Bronchial epithelial cell (primary cell): ENCODE data around the gene SAPCD2. TPM values are rescaled to one million over a fixed set of nuclear protein-coding genes. Genes with fewer than 3 reads are reported as not detected.
"Not testable (repeated sequence)": the region's sequence is repeated elsewhere in the genome, so short reads cannot be mapped to it uniquely, and the experiment has no call there.

Experiments used
- DNase-seq: peaks from one replicate; pipeline ENCODE4 v3.0.0-alpha.2; 2010; ENCODE audit warnings: low read depth
- FAIRE-seq: peaks from 2 replicates; lab custom pipeline; 2011; peaks lifted over from hg19 to GRCh38; lab: Jason Lieb, UNC
- H3K27me3 ChIP-seq: 2 replicates; pipeline ENCODE4 v1.5.1; 2011; ENCODE audit warnings: low read length; ENCODE audit not compliant: control insufficient read depth, insufficient read depth
- H3K36me3 ChIP-seq: 2 replicates; pipeline ENCODE4 v1.5.1; 2011; ENCODE audit warnings: low read length; ENCODE audit not compliant: control insufficient read depth, insufficient read depth
- H3K4me3 ChIP-seq: 2 replicates; pipeline ENCODE4 v1.5.1; 2011; ENCODE audit warnings: mild to moderate bottlenecking, low read depth, low read length, control low read depth
- CTCF ChIP-seq: IDR thresholded peaks from 2 replicates; pipeline ENCODE4 v1.5.1; 2011; ENCODE audit warnings: mild to moderate bottlenecking, moderate library complexity, low read length, control low read depth, inconsistent platforms; ENCODE audit not compliant: insufficient read depth, severe bottlenecking
- total RNA-seq: library from RNA; depleted of rRNA; stranded (reverse); fragments of >200 nt; gene quantifications from 2 replicates; pipeline ENCODE4 v1.2.1, GENCODE V29; 2014

SAPCD2 gene
- total RNA-seq, 1 donor from 2014 or later: 0.26 TPM

DNA sequence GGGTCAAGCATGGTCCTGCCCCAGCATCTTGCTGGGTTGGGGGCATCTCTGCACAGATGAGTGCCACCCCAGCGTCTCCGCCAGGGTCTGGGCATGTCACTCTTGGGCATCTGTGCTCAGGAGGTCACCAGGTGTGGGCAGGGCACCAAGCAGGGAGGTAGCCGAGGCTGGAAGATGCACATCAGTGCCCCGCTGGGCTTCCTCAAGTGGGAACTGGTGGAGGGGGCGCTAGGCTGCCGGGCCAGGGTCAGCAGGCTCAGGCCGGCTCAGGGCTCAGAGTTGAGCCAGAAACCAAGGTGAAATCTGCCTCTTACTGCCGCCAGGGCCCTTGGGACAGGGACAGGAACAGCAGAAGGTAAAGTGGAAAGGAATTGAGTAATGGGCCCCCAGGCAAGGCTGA is 34.4 kb downstream of the SAPCD2 start:
- Histone ChIP-seq H3K36me3 (peaks cover 3% of the 10 kb centered on the region), H3K4me3 (no peak overlapping the region), H3K27me3 (no peaks in the 10 kb centered on the region)
- FAIRE-seq: no peak
- DNase-seq: no peak
- TF ChIP-seq CTCF: no peak

GRCh38 chr9:137035507-137035834 is 34.9 kb downstream of the SAPCD2 start:
- FAIRE-seq: no peak
- no peak overlapping the region for H3K4me3 ChIP-seq
- TF ChIP-seq CTCF: no peak

GRCh38 chr9:137034709-137035506 is 35.4 kb downstream of the SAPCD2 start:
- Histone ChIP-seq H3K36me3 (peaks cover 2% of the 10 kb centered on the region), H3K27me3 (no peaks in the 10 kb centered on the region), H3K4me3 (no peak overlapping the region)
- FAIRE-seq (no peak), DNase-seq (peak; percentile 70)
- peak; percentile 98 for TF ChIP-seq CTCF

More at GRCh38 chr9:137035507-137035834, 34.9 kb downstream of the SAPCD2 start:
- DNase-seq: no peak
- Histone ChIP-seq H3K27me3 (no peaks in the 10 kb centered on the region), H3K36me3 (peaks cover 3% of the 10 kb centered on the region)

DNA sequence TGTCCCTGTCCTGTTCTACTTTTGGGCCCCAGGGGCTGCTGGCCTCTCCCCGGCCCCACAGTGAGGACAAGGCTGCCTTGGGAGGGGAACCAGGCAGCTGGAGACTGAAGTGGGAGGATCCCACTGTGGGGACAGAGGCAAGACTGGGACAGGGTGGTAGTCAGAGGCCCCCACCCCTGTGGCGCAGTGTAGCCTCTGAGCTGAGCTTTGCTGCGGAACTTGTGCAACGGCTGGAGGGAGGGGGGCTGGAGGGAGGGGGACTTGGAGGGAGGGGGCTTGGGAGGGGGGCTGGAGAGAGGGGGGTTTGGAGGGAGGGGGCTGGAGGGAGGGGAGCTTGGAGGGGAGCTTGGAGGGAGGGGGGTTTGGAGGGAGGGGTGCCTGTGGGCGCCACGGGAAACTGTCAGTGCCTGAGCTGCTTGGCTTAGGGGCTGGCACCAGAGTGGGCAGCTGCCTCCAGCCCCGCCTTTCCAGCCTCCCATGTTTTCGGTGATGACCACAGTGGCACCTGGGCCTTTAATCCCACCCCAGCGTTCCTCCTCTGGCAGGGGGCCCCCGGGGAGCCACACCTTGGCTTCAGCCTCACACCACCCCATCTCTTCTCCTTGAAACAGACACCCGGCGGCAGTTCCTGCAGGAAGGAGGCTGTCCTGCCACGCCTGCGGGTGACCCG is 36.2 kb downstream of the SAPCD2 start:
- FAIRE-seq (no peak), DNase-seq (no peak)
- no peaks in the 10 kb centered on the region for H3K27me3 ChIP-seq
- TF ChIP-seq CTCF: no peak
- peaks cover 2% of the 10 kb centered on the region for H3K36me3 ChIP-seq
- H3K4me3 ChIP-seq: no peak overlapping the region

- not testable (repeated sequence) for H3K4me3 ChIP-seq, FAIRE-seq
Measured at GRCh38 chr9:137033481-137033880, 36.9 kb downstream of the SAPCD2 start.

DNA sequence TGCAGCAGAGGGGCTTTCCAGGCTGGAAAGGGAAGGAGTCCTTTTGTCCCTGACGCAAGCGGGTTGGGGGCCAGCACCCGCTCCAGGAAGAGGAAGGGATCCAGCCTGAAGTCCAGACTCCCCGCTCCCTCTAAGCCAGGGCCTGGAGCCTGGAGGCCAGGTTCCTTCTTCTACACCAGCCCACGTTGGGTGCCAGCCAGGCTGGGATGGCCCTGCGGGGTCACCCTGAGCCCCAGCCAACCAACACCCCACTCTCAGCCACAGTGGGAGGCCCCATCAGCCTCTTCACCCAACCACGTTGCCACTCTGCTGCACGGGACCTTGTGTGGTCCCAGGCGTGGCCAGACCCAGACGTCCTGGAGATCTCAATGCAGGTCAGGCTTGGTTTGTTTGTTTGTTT is 37.5 kb downstream of the SAPCD2 start:
- no peaks in the 10 kb centered on the region for H3K27me3 ChIP-seq

More at GRCh38 chr9:137033481-137033880, 36.9 kb downstream of the SAPCD2 start:
- not testable (repeated sequence) for DNase-seq, H3K27me3 ChIP-seq, H3K36me3 ChIP-seq

More for the DNA sequence above, 37.5 kb downstream of the SAPCD2 start:
- no peak for DNase-seq
- FAIRE-seq: no peak
- H3K36me3 ChIP-seq: no peaks in the 10 kb centered on the region
- H3K4me3 ChIP-seq: no peak overlapping the region
- no peak for TF ChIP-seq CTCF
